GM18507 (cell line): ENCODE data around the gene ANKAR.
"Not testable (repeated sequence)": the region's sequence is repeated elsewhere in the genome, so short reads cannot be mapped to it uniquely, and the experiment has no call there.

ENCODE experiments used
- DNase-seq: peaks from one replicate; pipeline ENCODE4 v3.0.0; 2011; ENCODE audit warnings: low read depth; ENCODE audit not compliant: insufficient read length; ENCODE audit errors: extremely low spot score
- FAIRE-seq: peaks from 2 replicates; lab custom pipeline; 2011; peaks lifted over from hg19 to GRCh38; lab: Jason Lieb, UNC

Gene ANKAR

GRCh38 chr2:189674374-189675112 is at the start of gene ANKAR:
Gene ANKAR (plus strand): TSS chr2:189674670. CDS start chr2:189676491, 1,821 bp downstream.
- FAIRE-seq: peak; percentile 84
- DNase-seq: peak; percentile 63

- DNase-seq: no peak
- no peak for FAIRE-seq
Observed at GRCh38 chr2:189625636-189626035, 48.8 kb upstream of the ANKAR start.

GRCh38 chr2:189627789-189628188 is 46.7 kb upstream of the ANKAR start:
- DNase-seq: no peak
- FAIRE-seq: no peak

GRCh38 chr2:189628817-189629530 is 45.5 kb upstream of the ANKAR start:
- no peak for FAIRE-seq
- no peak for DNase-seq

- no peak for DNase-seq
- no peak for FAIRE-seq
Observed at GRCh38 chr2:189629531-189630453, 44.7 kb upstream of the ANKAR start.

- no peak for DNase-seq
- no peak for FAIRE-seq
Observed at GRCh38 chr2:189631849-189632248, 42.6 kb upstream of the ANKAR start.

GRCh38 chr2:189633392-189633811 is 41.1 kb upstream of the ANKAR start:
- FAIRE-seq (no peak), DNase-seq (no peak)

GRCh38 chr2:189635353-189635752 is 39.1 kb upstream of the ANKAR start:
- DNase-seq: no peak
- FAIRE-seq: no peak

- DNase-seq (no peak), FAIRE-seq (no peak)
Observed at GRCh38 chr2:189638301-189639006, 36.0 kb upstream of the ANKAR start.

GRCh38 chr2:189639007-189639609 is 35.4 kb upstream of the ANKAR start:
- no peak for FAIRE-seq

GRCh38 chr2:189641002-189641401 is 33.5 kb upstream of the ANKAR start:
- FAIRE-seq (no peak), DNase-seq (no peak)

More at GRCh38 chr2:189639007-189639609, 35.4 kb upstream of the ANKAR start:
- DNase-seq: no peak

GRCh38 chr2:189641590-189641989 is 32.9 kb upstream of the ANKAR start:
- FAIRE-seq (no peak), DNase-seq (no peak)

- FAIRE-seq (no peak), DNase-seq (no peak)
Observed at GRCh38 chr2:189646521-189646920, 27.9 kb upstream of the ANKAR start.

GRCh38 chr2:189648846-189649509 is 25.5 kb upstream of the ANKAR start:
- no peak for DNase-seq
- no peak for FAIRE-seq

- no peak for DNase-seq
- FAIRE-seq: no peak
Observed at GRCh38 chr2:189651284-189651683, 23.2 kb upstream of the ANKAR start.

GRCh38 chr2:189653464-189653863 is 21.0 kb upstream of the ANKAR start:
- not testable (repeated sequence) for DNase-seq, FAIRE-seq

GRCh38 chr2:189654641-189655040 is 19.8 kb upstream of the ANKAR start:
- FAIRE-seq: no peak
- no peak for DNase-seq

GRCh38 chr2:189657867-189658266 is 16.6 kb upstream of the ANKAR start:
- FAIRE-seq (no peak), DNase-seq (no peak)
